Upper lobe of left lung (tissue), 6 donors: ENCODE measurements around the gene ZBTB16. TPM values are rescaled to one million over a fixed set of nuclear protein-coding genes. Genes with fewer than 3 reads are reported as not detected.
A peak's percentile ranks its signal among the peaks of the same experiment; 100 is the strongest.

ENCODE experiments used
- ATAC-seq, 2 donors: fragments of 200-7000 bp; cut with Tn5 transposase; one replicate each; pipeline ENCODE4 v1.9.1; 2022; ENCODE audit warnings: mild to moderate bottlenecking in 2 of 2, moderate library complexity in 2 of 2; ENCODE audit not compliant: low FRiP score in 2 of 2
- DNase-seq, 2 donors: peaks; one replicate each; pipeline ENCODE4 v3.0.0-alpha.2; 2019 to 2020
- H3K27ac ChIP-seq, 4 donors: fragments of 200-600 bp; sonication (generic); one replicate each; pipeline ENCODE4 v1.5.1; 2016 to 2019
- H3K27me3 ChIP-seq, 4 donors: fragments of 200-600 bp; sonication (generic); one replicate each; pipeline ENCODE4 v1.5.1; 2017 to 2019
- H3K36me3 ChIP-seq, 4 donors: fragments of 200-600 bp; sonication (generic); one replicate each; pipeline ENCODE4 v1.5.1; 2016 to 2019
- H3K4me1 ChIP-seq, 4 donors: fragments of 200-600 bp; sonication (generic); one replicate each; pipeline ENCODE4 v1.5.1; 2018 to 2019
- H3K4me3 ChIP-seq, 4 donors: fragments of 200-600 bp; sonication (generic); one replicate each; pipeline ENCODE4 v1.5.1; 2017 to 2019; ENCODE audit warnings: mild to moderate bottlenecking in 2 of 4, moderate library complexity in 1 of 4
- H3K9me3 ChIP-seq, 4 donors: fragments of 200-600 bp; sonication (generic); one replicate each; pipeline ENCODE4 v1.5.1; 2018 to 2019
- CTCF ChIP-seq, 6 experiments: fragments of 450-650 bp in 4 of 6; fragments of 200-600 bp in 2 of 6; sonication (generic) in 2 of 6; IDR thresholded peaks; one replicate each; pipeline ENCODE4 v1.5.1; 2016 to 2019; ENCODE audit warnings: antibody characterized with exemption in 6 of 6
- EP300 ChIP-seq, 4 donors: sonication (generic); formaldehyde crosslinking; IDR thresholded peaks; one replicate each; pipeline ENCODE4 v1.5.1; 2017; ENCODE audit warnings: antibody characterized with exemption in 4 of 4, control low read depth in 2 of 4
- POLR2A ChIP-seq, 4 donors: fragments of 450-650 bp; IDR thresholded peaks; one replicate each; pipeline ENCODE4 v1.5.1; 2016 to 2017; ENCODE audit warnings: antibody characterized with exemption in 4 of 4, mild to moderate bottlenecking in 2 of 4
- POLR2AphosphoS5 ChIP-seq, 2 donors: sonication (generic); formaldehyde crosslinking; IDR thresholded peaks; one replicate each; pipeline ENCODE4 v1.5.1; 2017; ENCODE audit warnings: antibody characterized with exemption in 2 of 2
- WGBS, 2 donors: methylation state at CpG; one replicate each; pipeline ENCODE4 v1.1.5; 2017 to 2018; 5-methylcytosine and 5-hydroxymethylcytosine counted together
- total RNA-seq, 6 donors: library from RNA; depleted of rRNA in 4 of 6; stranded (reverse); fragments of >200 nt in 4 of 6; gene quantifications; one replicate each; pipeline versions ENCODE4 v1.1.0 to v1.2.1, GENCODE V29; 2016 to 2021
- donor health status: DM: no; HTN: no; CAD: no; lungs with moderate emphysema.
- donor health status: DM: no; HTN: yes; CAD: no; lungs with severe emphysema.

Gene ZBTB16
- total RNA-seq, 6 donors from 2014 or later, result 110 to 584 (median 179) TPM

GRCh38 chr11:114243461-114244372 is 184.2 kb downstream of the ZBTB16 start:
- Histone ChIP-seq H3K9me3 (no peaks in the 10 kb centered on the region), H3K27me3 (no peaks in the 10 kb centered on the region), H3K4me3 (no peak overlapping the region), H3K36me3 (peaks cover 43 to 100% (median 78%) of the 10 kb centered on the region in 4 donors), H3K4me1 (peaks cover 0 to 19% (median 12%) of the 10 kb centered on the region in 4 donors), H3K27ac (peak overlapping the region in 2 of 4 donors; percentile 57 to 59)
- DNase-seq (no peak), ATAC-seq (no peak)
- WGBS, 2 donors, result 67 to 71% methylated on average over 6 to 14 of the region's 14 CpGs
- TF ChIP-seq POLR2AphosphoS5 (IDR thresholded peaks at IDR 0.05), result peak in 1 of 2 donors; percentile 12
- no peak for TF ChIP-seq POLR2A (IDR thresholded peaks at IDR 0.05)
- TF ChIP-seq CTCF (IDR thresholded peaks at IDR 0.05), result no peak
- TF ChIP-seq EP300 (IDR thresholded peaks at IDR 0.05), result no peak

GRCh38 chr11:114244726-114245394 is 185.3 kb downstream of the ZBTB16 start:
- TF ChIP-seq POLR2AphosphoS5 (IDR thresholded peaks at IDR 0.05), result no peak
- no peak for TF ChIP-seq EP300 (IDR thresholded peaks at IDR 0.05)
- TF ChIP-seq CTCF (IDR thresholded peaks at IDR 0.05), result no peak
- TF ChIP-seq POLR2A (IDR thresholded peaks at IDR 0.05), result no peak
- H3K4me1 ChIP-seq, result peaks cover 0 to 16% (median 12%) of the 10 kb centered on the region in 4 donors
- peaks cover 45 to 97% (median 82%) of the 10 kb centered on the region in 4 donors for H3K36me3 ChIP-seq
- H3K9me3 ChIP-seq, result no peaks in the 10 kb centered on the region
- ATAC-seq, result no peak
- H3K27me3 ChIP-seq, result no peaks in the 10 kb centered on the region
- DNase-seq, result no peak
- H3K27ac ChIP-seq, result peak overlapping the region in 1 of 4 donors; percentile 22
- 91 to 92% methylated on average over 18 of the region's 18 CpGs for WGBS, 2 donors
- no peak overlapping the region for H3K4me3 ChIP-seq

GRCh38 chr11:114246321-114247069 is 187.0 kb downstream of the ZBTB16 start:
- TF ChIP-seq POLR2AphosphoS5 (IDR thresholded peaks at IDR 0.05) (no peak), POLR2A (IDR thresholded peaks at IDR 0.05) (no peak), CTCF (IDR thresholded peaks at IDR 0.05) (no peak), EP300 (IDR thresholded peaks at IDR 0.05) (no peak)
- peaks cover 62 to 97% (median 89%) of the 10 kb centered on the region in 4 donors for H3K36me3 ChIP-seq
- H3K27me3 ChIP-seq, result no peaks in the 10 kb centered on the region
- DNase-seq (no peak), ATAC-seq (no peak)
- H3K27ac ChIP-seq, result peak overlapping the region in 1 of 4 donors; percentile 27
- H3K4me1 ChIP-seq, result peaks cover 0 to 20% (median 12%) of the 10 kb centered on the region in 4 donors
- no peak overlapping the region for H3K4me3 ChIP-seq
- no peaks in the 10 kb centered on the region for H3K9me3 ChIP-seq
- 91 to 93% methylated on average over 8 of the region's 8 CpGs for WGBS, 2 donors

- Histone ChIP-seq H3K9me3 (no peaks in the 10 kb centered on the region), H3K27me3 (no peaks in the 10 kb centered on the region), H3K4me3 (no peak overlapping the region), H3K36me3 (peaks cover 65 to 97% (median 90%) of the 10 kb centered on the region in 4 donors), H3K27ac (no peak overlapping the region), H3K4me1 (peaks cover 0 to 20% (median 12%) of the 10 kb centered on the region in 4 donors)
- DNase-seq (no peak), ATAC-seq (no peak)
- 92 to 96% methylated on average over 7 to 11 of the region's 11 CpGs for WGBS, 2 donors
- no peak for TF ChIP-seq POLR2AphosphoS5 (IDR thresholded peaks at IDR 0.05)
- TF ChIP-seq CTCF (IDR thresholded peaks at IDR 0.05), result no peak
- no peak for TF ChIP-seq POLR2A (IDR thresholded peaks at IDR 0.05)
Observed at GRCh38 chr11:114247070-114247789, 187.7 kb downstream of the ZBTB16 start.
